GM12865 (cell line): ENCODE measurements around the gene DPY30.
A peak's percentile ranks its signal among the peaks of the same experiment; 100 is the strongest.

ENCODE experiments used
- DNase-seq: peaks from one replicate; pipeline ENCODE4 v3.0.0; 2010; ENCODE audit warnings: low read depth
- H3K4me3 ChIP-seq: 2 replicates; pipeline ENCODE4 v1.5.1; 2011; ENCODE audit warnings: mild to moderate bottlenecking, low read depth, low read length, control low read depth
- TF ChIP-seq, protein P1 (sequence below): IDR thresholded peaks from 2 replicates; pipeline ENCODE4 v1.5.1; 2011; ENCODE audit warnings: low read length, control low read depth, low read depth, inconsistent platforms; ENCODE audit not compliant: insufficient read depth; ENCODE audit errors: missing control alignments

Gene DPY30

GRCh38 chr2:32039447-32040219 is at the start of gene DPY30:
DPY30 (minus strand) TSS chr2:32039805; CDS start chr2:32039456, 349 bp downstream.
- DNase-seq = peak; percentile 97
- TF ChIP-seq, protein P1, sequence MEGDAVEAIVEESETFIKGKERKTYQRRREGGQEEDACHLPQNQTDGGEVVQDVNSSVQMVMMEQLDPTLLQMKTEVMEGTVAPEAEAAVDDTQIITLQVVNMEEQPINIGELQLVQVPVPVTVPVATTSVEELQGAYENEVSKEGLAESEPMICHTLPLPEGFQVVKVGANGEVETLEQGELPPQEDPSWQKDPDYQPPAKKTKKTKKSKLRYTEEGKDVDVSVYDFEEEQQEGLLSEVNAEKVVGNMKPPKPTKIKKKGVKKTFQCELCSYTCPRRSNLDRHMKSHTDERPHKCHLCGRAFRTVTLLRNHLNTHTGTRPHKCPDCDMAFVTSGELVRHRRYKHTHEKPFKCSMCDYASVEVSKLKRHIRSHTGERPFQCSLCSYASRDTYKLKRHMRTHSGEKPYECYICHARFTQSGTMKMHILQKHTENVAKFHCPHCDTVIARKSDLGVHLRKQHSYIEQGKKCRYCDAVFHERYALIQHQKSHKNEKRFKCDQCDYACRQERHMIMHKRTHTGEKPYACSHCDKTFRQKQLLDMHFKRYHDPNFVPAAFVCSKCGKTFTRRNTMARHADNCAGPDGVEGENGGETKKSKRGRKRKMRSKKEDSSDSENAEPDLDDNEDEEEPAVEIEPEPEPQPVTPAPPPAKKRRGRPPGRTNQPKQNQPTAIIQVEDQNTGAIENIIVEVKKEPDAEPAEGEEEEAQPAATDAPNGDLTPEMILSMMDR = peak; percentile 1
- peak within 1 kb of the TSS; percentile 95 for H3K4me3 ChIP-seq

- H3K4me3 ChIP-seq = no peak overlapping the region
- TF ChIP-seq, protein P1 = no peak
- no peak for DNase-seq
These were observed 34.5 kb upstream of the DPY30 start for GRCh38 chr2:32074134-32074506.

GRCh38 chr2:32067549-32067948 is 27.9 kb upstream of the DPY30 start:
- H3K4me3 ChIP-seq = no peak overlapping the region
- TF ChIP-seq, protein P1 = no peak
- DNase-seq = no peak

DNA sequence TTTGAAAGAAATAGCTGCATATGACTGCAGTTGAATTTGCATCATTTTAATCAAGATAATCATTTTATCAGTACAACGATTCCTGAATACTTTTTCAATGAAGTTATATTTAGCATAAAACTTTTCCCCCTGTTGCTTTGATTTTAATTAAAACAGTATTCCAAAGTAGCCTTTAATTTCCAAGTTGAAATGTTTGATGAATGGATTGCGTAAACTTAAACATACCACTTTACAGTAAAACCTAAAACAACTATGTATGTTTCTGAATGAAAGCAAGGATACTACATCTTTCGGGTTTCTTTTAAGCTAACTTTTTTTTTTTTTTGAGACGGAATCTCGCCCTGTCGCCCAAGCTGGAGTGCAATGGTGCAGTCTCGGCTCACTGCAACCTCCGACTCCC is 25.1 kb upstream of the DPY30 start:
- H3K4me3 ChIP-seq = peak overlapping the region; percentile 93
- TF ChIP-seq, protein P1 = no peak
- DNase-seq = no peak

DNA sequence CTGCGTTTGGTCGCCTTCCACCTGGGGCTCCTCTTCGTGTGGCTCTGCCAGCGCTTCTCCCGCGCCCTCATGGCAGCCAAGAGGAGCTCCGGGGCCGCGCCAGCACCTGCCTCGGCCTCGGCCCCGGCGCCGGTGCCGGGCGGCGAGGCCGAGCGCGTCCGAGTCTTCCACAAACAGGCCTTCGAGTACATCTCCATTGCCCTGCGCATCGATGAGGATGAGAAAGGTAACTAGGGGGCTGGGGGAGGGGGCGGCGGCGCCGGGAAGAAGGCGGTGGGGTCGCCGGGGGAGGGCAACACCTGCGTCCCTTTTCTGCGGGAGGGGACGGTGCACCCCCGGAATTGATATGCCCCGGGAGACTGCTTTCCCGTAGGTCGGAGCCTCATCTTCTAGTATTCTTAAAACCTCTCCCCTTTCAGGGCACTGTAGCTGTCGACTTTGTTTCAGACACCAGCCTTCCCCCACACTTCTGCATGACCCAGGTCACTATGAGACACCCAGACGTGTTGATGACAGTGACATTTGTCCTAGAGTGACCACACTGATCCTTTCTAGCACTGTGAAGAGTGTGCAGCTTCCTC is 24.5 kb upstream of the DPY30 start:
- TF ChIP-seq, protein P1 = no peak
- DNase-seq = peak; percentile 50
- peak overlapping the region; percentile 93 for H3K4me3 ChIP-seq

- TF ChIP-seq, protein P1 = peak; percentile 44
- peak within 1 kb of the TSS; percentile 93 for H3K4me3 ChIP-seq
- DNase-seq = peak; percentile 99
These were observed 23.9 kb upstream of the DPY30 start, which contains the start of gene SPAST for GRCh38 chr2:32063310-32064020. SPAST (plus strand) TSS chr2:32063556; CDS start chr2:32063832, 276 bp downstream.
